ENCODE results near the gene ATP11A. TPM values are rescaled to one million over a fixed set of nuclear protein-coding genes. Genes with fewer than 3 reads are reported as not detected.

Gene ATP11A
- total and polyA plus RNA-seq, 10 of the 15 experiments (the other 5 are each of a cell fraction or from before 2014, with no cell fraction given) = 1.4 to 69.6 (median 14.4) TPM

DNA sequence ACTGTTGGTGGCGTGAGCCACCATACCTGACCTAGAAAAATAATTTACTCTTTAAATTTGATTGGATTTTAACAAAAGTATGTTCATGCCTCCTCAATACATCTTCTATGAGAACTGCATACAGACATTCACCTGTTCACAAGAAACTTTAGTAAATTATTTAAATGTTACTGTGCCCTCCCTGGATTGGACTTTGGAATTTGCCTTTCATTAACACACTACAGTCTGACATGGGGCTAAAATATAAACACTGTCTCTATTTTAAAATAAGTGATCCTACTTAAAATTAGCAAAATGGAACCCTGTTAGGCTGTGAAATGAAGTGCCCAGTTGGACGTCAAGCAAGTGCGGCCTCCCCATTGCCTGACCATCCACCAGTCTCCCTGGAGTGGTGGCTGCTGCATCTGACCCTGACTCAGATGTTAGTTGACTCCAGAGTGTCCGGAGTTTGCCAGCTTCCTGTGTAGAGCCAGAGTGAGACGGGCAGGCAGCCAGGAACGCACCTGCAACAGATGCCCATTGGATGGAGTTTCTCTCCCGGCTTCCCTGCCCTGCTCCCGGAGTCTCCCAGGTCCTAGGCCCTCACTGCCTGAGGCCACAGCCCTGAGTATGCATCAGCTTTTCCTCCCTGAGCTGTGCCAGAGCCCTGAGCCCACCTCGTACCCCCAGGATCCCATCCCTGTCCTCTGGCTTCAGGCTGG is 45.9 kb upstream of the ATP11A start:
- ATAC-seq (no peak), DNase-seq (ENCODE audit: low read depth, low spot score) (no peak), FAIRE-seq (no peak)
- Histone ChIP-seq H4K20me1 (ENCODE audit: control insufficient read depth, insufficient read depth) (no peaks in the 10 kb centered on the region), H3K79me2 (ENCODE audit: control insufficient read depth, insufficient read depth, low read length) (no peaks in the 10 kb centered on the region), H3K27me3 (replicated peaks in 1 of 2; ENCODE audit: control insufficient read depth in 2 of 2, insufficient read depth in 2 of 2, low read length in 1 of 2) (0 out of 4 replicates have a peak, but pooled peaks cover 0 to under 1% of the 10 kb centered on the region in 2 experiments), H3K27ac (ENCODE audit: control insufficient read depth, insufficient read depth) (no peak overlapping the region), H3K4me1 (ENCODE audit: control insufficient read depth, insufficient read depth, low read length) (no peaks in the 10 kb centered on the region; the same call in 1 of the 2 replicates), H3K9me3 (replicated peaks; ENCODE audit: control insufficient read depth, insufficient read depth, low read length) (no peaks in the 10 kb centered on the region), H3K36me3 (ENCODE audit: control insufficient read depth in 2 of 2, insufficient read depth in 2 of 2, low read length in 1 of 2) (no peaks in the 10 kb centered on the region), H3K4me2 (ENCODE audit: control insufficient read depth, insufficient read depth) (no peak overlapping the region), H3K4me3 (no peak overlapping the region), H2AFZ (ENCODE audit: control insufficient read depth, low read depth, low read length) (no peak overlapping the region), H3K9ac (ENCODE audit: control insufficient read depth, insufficient read depth, low read length) (no peak overlapping the region)
- ChIA-PET CTCF (interaction anchor here (2.1 kb wide), 1 partner anchor 231 kb away, joined by 5 read pairs; no protein-coding TSS in a partner anchor), RAD21 (ENCODE audit: unreplicated experiment) (no interaction called here), POLR2A (no interaction called here), SMC1A (ENCODE audit: uncharacterized antibody, unreplicated experiment) (interaction anchor here (1.5 kb wide), 1 partner anchor 231 kb away, joined by 4 read pairs; no protein-coding TSS in a partner anchor)
- in situ Hi-C loops (cut with MboI) = no loop called here
- TF ChIP-seq EGR1 (IDR thresholded peaks at IDR 0.05; ENCODE audit: borderline replicate concordance in 1 of 2, low read depth in 2 of 2, low read length in 2 of 2) (no peak), TCF7 (IDR thresholded peaks at IDR 0.05; ENCODE audit: borderline replicate concordance) (no peak), SUZ12 (IDR thresholded peaks at IDR 0.05; ENCODE audit: unreplicated experiment) (no peak), CBFB (IDR thresholded peaks at IDR 0.05; ENCODE audit: low read depth) (no peak), PML (IDR thresholded peaks at IDR 0.05; ENCODE audit: low read length) (no peak), CBX5 (IDR thresholded peaks at IDR 0.05; ENCODE audit: low read depth) (no peak), RCOR1 (conservative IDR thresholded peaks at IDR 0.05; ENCODE audit: low read depth, low read length) (no peak), FOXM1 (IDR thresholded peaks at IDR 0.05; ENCODE audit: low read depth, low read length) (no peak), MYC (IDR thresholded peaks at IDR 0.05; ENCODE audit: insufficient read depth, insufficient read length, insufficient replicate concordance, low read length, severe bottlenecking) (no peak), MEF2A (IDR thresholded peaks at IDR 0.05; ENCODE audit: insufficient read depth, low read depth, low read length) (no peak), YBX1 (IDR thresholded peaks at IDR 0.05) (no peak), ASH2L (IDR thresholded peaks at IDR 0.05; ENCODE audit: borderline replicate concordance, low read depth) (no peak), KAT2A (conservative IDR thresholded peaks at IDR 0.05; ENCODE audit: control insufficient read depth, low read depth, low read length) (no peak), BRCA1 (IDR thresholded peaks at IDR 0.05; ENCODE audit: low read depth, low read length) (no peak), MXI1 (IDR thresholded peaks at IDR 0.05; ENCODE audit: low read depth, low read length) (no peak), PAX8 (IDR thresholded peaks at IDR 0.05) (no peak), CHD2 (IDR thresholded peaks at IDR 0.05; ENCODE audit: borderline replicate concordance, low read depth, low read length) (no peak), SMARCA5 (IDR thresholded peaks at IDR 0.05) (no peak)
- TF ChIP-seq, protein P1, sequence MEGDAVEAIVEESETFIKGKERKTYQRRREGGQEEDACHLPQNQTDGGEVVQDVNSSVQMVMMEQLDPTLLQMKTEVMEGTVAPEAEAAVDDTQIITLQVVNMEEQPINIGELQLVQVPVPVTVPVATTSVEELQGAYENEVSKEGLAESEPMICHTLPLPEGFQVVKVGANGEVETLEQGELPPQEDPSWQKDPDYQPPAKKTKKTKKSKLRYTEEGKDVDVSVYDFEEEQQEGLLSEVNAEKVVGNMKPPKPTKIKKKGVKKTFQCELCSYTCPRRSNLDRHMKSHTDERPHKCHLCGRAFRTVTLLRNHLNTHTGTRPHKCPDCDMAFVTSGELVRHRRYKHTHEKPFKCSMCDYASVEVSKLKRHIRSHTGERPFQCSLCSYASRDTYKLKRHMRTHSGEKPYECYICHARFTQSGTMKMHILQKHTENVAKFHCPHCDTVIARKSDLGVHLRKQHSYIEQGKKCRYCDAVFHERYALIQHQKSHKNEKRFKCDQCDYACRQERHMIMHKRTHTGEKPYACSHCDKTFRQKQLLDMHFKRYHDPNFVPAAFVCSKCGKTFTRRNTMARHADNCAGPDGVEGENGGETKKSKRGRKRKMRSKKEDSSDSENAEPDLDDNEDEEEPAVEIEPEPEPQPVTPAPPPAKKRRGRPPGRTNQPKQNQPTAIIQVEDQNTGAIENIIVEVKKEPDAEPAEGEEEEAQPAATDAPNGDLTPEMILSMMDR (IDR thresholded peaks at IDR 0.05 in 2 of 3, conservative IDR thresholded peaks at IDR 0.05 in 1 of 3; ENCODE audit: control insufficient read depth in 2 of 3, extremely low read depth in 1 of 3, insufficient read depth in 1 of 3, low read depth in 3 of 3, low read length in 3 of 3) = no peak
- TF ChIP-seq, protein P2, sequence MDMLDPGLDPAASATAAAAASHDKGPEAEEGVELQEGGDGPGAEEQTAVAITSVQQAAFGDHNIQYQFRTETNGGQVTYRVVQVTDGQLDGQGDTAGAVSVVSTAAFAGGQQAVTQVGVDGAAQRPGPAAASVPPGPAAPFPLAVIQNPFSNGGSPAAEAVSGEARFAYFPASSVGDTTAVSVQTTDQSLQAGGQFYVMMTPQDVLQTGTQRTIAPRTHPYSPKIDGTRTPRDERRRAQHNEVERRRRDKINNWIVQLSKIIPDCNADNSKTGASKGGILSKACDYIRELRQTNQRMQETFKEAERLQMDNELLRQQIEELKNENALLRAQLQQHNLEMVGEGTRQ (IDR thresholded peaks at IDR 0.05; ENCODE audit: borderline replicate concordance, low read depth, low read length) = no peak
- BruUV-seq (replicated peaks) = no TSS peak
- intact Hi-C loops (cut with micrococcal nuclease; ENCODE audit: unreplicated experiment) = no loop called here
- WGBS (ENCODE audit: insufficient coverage, insufficient replicate concordance, low lambda C conversion rate, missing lambda C conversion rate) = 49% methylated on average over 9 of the region's 9 CpGs

Measured in GM12878 (cell line).